NCI-H345 (cell line): ENCODE measurements around the gene RAP1A.
A peak's percentile ranks its signal among the peaks of the same experiment; 100 is the strongest.

Source experiments
- DNase-seq: peaks from one replicate; lab custom pipeline; 2025; lab: John Stamatoyannopoulos, UW

Gene RAP1A

GRCh38 chr1:111720274-111720976 lies 100.8 kb downstream of the RAP1A start:
- DNase-seq, result no peak

- DNase-seq, result no peak
Measured at GRCh38 chr1:111720977-111721786, 101.6 kb downstream of the RAP1A start.

GRCh38 chr1:111723091-111723806 lies 103.7 kb downstream of the RAP1A start:
- DNase-seq, result no peak

GRCh38 chr1:111723871-111724270 lies 104.3 kb downstream of the RAP1A start:
- DNase-seq, result no peak

GRCh38 chr1:111725192-111725591 lies 105.6 kb downstream of the RAP1A start:
- no peak for DNase-seq

- DNase-seq, result no peak
Measured at GRCh38 chr1:111727056-111727455, 107.5 kb downstream of the RAP1A start.

GRCh38 chr1:111729271-111729921 lies 109.8 kb downstream of the RAP1A start:
- DNase-seq, result no peak

- DNase-seq, result no peak
Measured at GRCh38 chr1:111729946-111730681, 110.5 kb downstream of the RAP1A start.

- DNase-seq, result no peak
Measured at GRCh38 chr1:111730706-111731105, 111.1 kb downstream of the RAP1A start.

- DNase-seq, result no peak
Measured at GRCh38 chr1:111731956-111732355, 112.4 kb downstream of the RAP1A start.

- DNase-seq, result no peak
Measured at GRCh38 chr1:111732718-111733117, 113.1 kb downstream of the RAP1A start.

GRCh38 chr1:111733183-111733991 lies 113.8 kb downstream of the RAP1A start:
- no peak for DNase-seq

GRCh38 chr1:111733992-111734341 lies 114.4 kb downstream of the RAP1A start:
- DNase-seq, result no peak

GRCh38 chr1:111734426-111734825 lies 114.8 kb downstream of the RAP1A start:
- no peak for DNase-seq

GRCh38 chr1:111734856-111735255 lies 115.3 kb downstream of the RAP1A start:
- no peak for DNase-seq

GRCh38 chr1:111735321-111735720 lies 115.7 kb downstream of the RAP1A start:
- no peak for DNase-seq

- DNase-seq, result peak; percentile 65
Measured at GRCh38 chr1:111735858-111736544, 116.4 kb downstream of the RAP1A start.

GRCh38 chr1:111736548-111737215 lies 117.1 kb downstream of the RAP1A start:
- peak; percentile 78 for DNase-seq
